ENCODE results near the gene COPG2.
A peak's percentile ranks its signal among the peaks of the same experiment; 100 is the strongest.

COPG2 gene

DNA sequence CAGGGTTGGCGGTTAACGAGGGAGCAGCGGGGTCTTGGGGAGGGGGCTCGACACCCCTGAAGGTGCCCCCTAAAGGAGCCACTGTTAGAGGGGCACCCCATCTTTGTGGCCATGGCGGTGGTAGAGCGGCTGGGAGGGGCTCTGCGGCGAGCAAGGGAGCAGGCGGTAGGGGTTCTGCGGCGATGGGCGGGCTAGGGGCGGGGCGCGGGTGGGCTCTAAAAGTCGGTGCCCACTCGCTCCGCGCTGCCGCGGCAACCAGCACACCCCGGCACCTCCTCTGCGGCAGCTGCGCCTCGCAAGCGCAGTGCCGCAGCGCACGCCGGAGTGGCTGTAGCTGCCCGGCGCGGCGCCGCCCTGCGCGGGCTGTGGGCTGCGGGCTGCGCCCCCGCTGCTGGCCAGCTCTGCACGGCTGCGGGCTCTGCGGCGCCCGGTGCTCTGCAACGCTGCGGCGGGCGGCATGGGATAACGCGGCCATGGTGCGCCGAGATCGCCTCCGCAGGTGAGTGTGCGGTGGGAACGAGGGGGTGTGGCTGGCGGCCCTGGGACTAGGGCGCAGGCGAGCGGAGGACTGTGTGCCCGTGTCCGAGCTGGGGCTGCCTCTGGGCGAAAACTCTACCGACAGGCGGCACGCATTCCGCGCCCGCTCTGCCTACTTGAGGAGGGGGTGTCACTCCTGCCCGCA is 176.6 kb downstream of the COPG2 start, which contains the start of gene MEST:
TSS of gene MEST (plus strand) at position 245 of the 682 bp plus-strand sequence. CDS start at position 474, 229 bp downstream.
- peak in 1 of 2 experiments; percentile 41 for DNase-seq

DNA sequence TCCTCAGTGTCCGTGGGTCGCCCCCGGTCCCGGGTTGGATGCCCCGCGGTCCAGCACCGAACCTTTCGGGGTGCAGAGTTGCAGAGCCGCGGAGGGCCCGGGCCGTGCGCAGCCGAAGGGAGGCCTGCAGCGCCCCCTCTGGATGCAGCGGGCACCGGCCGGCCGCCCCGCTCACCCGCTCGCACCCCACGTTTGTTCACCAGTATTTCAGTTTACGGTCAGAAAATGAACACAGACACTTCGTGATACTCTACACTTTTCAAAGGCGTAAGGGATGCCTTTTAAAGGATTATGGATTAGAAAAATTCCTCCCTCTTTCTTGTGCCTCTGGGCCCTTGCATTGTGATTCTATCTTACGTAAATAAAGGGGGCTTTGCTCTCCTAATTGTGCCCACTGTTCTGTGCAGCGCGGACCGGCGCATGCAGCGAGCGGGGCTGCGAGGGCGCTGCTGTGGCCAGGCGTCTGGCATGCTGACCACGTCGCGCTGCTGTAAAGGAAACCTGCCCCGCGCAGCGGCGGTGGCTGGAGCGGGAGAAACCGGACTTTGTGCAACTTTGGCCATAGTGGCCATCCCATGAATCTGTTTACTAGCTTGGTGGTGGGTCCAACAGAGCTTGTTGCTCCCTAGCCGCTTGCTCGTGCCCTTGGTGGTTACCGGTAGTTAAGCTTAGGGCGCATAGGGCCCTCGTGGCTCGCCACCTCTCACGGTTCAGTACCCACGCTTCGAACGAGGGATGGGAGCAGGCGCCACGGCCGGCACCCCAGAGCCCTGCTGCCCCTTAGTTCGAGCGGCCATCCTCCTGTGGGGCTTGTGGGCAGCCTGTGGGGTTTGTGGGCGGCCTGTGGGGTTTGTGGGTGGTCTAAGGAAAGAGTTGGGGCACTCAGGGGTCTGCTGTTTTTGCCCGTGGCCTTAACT is 177.4 kb downstream of the COPG2 start:
- DNase-seq: peak in 1 of 2 experiments; percentile 52

DNA sequence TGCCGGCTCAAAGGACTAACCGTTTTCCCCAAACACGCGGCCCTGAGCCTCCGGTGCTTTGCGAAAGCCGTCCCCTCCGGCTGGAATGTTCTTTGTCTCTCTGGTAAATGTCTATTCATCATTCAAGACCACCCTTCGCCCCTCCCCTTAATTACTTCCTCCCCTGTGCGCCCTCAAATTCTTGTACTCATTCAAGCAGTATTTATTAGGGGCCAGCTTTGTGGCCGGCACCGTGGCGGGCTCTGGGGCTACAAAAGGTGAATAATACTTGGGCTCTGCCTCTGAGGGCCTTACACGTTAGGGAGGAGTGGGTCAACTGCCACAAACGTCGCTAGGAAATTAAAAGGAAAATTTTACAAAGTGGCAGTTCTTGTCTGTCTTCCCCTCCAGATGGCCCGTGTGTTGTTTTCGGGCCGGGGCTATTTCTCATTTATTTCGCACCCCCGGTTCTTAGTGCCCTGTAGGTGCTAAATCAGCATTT is 178.2 kb downstream of the COPG2 start:
- peak; percentile 6 to 51 for DNase-seq

DNA sequence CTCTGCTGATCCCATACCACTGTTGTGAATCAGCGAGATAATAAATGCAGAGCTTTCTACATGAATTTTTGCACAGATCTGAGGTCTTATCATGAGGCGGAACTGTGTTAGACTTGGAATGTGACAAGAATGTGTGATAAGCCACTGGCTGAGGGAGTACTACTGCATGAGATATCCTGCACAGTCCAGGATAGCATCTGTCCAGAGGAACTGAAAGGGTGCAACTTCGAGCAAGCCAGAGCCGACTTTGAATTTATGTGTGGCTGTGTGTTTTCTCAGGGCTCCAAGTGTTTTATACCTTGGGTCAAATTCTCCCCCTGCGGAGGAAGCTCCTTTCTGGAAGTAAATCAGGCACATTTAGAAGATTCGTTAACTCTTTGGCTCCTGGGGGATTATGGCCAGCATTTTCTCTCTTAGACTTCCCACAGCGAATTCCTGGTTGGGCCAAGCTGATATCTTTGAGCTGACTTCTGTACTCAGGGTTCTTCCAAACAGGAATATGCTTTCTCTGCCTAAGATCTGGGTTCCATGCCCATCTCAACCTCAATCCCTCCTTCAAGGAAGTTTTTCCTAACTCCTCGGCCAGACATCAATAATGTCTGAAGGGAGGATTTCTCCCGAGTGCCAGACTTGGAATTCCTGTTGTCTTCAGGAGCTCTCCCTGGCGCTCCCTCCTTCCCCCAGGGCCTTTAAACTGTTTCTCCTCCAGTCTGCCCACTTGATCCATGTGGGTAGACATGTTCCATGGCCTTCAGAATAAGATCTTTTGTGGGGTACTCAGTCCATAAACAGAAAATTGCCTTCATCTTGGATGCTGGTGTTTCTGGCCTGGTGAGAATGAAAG is 179.2 kb downstream of the COPG2 start:
- no peak for DNase-seq

DNA sequence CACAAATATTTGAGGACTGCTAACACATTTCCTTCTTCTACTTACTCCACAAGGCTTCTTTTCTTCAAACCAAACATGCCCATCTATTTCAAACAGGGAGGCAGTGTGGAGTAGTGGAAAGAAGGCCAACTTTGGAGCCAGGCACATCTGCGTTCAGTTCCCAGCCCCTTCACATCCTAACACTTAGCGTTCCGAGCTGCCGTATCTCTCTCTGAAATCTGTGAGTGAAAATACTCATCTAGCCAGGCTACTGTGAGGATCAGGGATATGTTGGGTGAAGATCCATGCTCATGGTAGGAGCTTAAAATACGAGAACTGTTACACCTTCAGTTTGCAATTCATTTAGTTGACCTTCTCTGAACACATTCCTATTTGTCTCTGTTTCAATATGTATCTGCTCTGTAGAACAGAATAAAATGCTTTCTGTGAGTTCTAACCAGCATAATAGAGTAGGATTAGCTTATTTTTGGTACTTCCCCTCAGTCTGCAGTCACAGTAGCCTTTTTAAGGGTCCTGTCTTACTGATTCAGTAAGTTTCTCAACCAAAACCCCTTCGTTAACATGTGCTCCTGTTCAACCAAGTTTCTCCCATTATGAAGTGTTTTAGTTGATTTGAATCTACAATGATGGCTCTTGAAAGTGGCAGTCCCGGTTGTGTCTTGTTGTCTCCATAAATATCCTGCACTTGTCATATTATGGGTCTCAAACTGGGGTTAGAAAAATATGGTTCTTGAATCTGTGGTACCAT is 180.0 kb downstream of the COPG2 start:
- no peak for DNase-seq

DNA sequence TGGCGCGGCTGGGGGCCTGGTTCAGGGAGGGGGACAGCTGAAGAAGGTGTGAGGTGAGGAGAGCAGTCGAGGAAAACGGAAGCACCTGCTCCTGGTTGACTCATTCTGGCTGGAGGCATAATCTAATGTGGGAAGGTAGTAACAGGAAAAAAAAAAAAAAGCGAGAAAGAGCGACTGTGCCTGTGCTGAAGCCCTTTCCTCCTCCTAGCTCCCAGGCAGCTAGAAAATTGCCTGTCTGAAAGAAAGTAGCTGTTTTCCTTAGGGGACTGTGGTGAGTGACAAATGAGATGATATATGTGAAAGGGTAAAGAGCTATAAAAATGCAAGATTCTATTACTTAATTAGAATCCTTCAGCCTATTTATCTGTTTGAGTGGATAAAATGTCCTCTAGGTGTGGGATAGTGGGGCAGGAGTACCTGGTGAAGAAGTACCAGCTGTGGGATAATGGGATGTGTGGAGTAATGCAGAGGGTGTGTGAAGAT is 181.6 kb downstream of the COPG2 start:
- peak in 1 of 2 experiments; percentile 12 for DNase-seq

DNA sequence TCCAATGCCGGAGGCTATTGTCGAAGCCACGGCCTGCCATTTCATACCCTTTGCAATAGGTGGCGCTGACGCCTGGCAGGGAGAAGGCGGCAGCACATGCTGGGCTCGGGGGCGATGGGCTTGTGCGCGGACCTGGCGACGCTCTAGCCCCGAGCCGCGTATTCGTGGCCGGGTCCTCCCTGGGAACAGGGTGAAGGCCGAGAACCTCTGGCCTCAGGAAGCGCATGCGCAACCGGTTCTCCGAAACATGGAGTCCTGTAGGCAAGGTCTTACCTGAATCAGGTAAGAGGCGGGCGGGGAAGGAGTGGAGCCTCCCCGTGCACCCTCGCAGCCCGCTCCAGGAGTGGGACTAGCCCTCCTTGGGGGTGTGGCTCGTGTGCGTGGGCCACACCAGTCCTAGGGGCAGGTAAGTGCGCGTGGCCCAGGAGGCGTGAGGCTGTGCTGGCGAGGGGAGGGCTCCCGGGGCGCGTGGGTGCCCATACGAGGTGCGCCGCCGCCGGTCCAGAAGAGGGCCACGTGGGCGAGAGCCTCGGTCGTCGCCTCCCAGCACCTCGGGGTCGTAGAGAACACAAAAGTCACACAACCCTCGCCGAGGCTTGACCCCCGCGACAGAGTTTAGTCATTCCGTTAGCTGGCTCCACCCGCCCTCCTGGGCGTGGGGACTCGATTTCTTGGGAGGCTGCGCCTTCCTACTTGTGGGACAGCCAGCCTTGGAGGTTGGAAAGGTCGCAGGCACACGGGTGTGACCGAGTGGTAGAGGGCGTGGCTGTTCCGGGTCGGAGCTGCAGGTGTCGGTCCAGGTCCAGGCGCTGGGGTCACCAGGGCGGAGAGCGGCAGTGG is 182.2 kb downstream of the COPG2 start:
- DNase-seq: peak; percentile 81 to 93

DNA sequence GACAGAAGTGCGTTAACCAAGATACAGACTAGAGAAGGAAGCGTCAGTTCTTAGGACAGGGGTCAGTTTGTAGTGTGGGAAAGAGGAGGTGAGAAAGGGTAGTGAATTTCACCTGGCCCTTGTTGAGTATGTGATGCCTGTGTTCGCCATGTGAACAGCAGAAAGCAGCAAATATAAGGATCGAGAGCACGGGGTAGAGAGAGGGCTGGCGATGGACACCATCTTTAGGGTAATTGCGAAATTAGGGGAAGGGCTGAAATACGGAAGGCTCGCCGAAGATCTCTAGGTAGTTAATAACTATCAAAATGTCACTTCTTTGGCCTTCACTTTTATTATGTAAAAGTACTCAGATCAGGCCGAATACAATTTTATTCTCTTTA is 182.8 kb downstream of the COPG2 start:
- DNase-seq: no peak

DNA sequence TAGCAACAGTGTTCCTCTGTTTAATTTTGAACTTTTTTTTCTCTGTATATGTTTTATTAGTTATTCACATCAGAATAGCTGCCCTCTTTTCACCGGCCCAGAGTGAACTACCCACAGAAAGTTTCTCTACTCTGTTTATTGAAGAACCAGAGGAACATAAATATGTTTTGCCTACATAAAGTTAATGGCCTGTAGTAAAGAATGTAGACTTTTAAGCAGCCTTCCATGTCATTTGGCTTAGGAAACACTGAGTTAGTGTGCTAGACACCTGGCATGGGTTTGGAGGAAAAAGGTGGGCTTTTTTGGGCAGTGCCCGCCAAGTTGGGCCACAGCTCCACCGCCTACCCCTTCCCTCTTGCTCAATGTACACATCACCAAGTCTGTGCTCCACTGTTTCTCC is 185.5 kb downstream of the COPG2 start:
- no peak for DNase-seq

DNA sequence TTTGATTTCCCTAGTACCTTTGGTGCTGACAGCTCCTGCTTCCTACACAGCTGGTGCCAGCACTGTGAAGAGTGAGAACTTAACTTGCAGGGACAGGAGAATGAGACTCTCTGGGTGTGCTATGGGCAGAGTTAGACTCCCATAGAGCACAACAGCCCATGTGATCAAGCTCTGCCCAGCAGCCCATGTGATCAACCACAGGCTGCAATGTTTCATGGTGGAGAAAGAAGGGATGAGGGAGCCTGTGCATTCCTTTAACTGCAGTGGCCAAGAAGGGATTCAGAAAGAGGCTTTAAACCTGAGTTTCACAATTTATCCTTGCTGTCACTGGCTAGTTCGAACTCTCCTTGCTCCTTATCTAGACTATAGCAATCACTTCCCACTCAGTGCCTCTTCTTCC is 186.7 kb downstream of the COPG2 start:
- DNase-seq: no peak

DNA sequence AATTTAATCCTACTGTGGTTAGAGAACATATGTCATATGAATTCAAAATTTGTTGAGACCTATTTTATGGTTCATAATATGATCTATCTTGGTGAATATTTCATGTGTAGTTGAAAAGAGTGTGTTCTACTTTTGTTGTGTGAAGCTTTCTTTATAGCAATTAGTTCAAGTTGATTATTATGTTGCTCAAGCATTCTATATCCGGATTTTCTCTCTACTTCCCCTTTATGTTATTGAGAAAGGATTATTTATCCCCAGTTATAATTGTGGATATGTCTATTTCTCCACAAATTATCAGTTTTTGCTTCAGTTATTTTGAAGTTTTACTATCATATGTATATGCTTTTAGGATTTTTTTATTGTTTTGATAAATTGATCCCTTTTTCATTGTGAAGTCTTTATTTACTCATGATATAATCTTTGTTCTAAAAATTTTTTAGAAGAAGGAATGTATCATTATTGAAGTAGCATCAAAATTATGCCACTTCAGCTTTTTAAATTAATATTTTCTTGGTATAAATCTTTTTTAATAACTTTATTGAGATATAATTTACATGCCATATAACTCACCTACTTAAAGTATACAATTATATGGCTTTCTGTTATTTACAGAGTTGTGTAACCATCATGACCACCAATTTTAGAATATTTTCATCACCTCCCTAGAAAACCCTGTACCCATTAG is 188.7 kb downstream of the COPG2 start:
- DNase-seq: no peak

DNA sequence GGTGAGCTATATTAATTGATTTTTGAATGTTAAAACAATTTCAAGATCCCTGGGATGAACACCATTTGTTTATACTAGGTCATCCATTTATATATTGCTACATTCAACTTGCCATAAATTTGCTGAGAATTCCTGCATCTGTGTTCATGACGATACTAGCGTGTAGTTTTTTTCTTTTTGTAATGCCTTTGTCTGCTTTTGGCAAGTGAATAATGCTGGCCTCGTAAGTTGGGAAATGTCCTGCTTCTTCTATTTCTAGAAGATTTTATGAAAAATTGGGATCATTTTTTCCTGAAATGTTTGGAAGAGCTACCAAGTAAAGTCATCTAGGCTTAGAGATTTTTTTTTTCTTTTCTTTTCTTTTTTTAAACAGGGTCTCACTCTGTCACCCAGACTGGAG is 189.6 kb downstream of the COPG2 start:
- DNase-seq: no peak

DNA sequence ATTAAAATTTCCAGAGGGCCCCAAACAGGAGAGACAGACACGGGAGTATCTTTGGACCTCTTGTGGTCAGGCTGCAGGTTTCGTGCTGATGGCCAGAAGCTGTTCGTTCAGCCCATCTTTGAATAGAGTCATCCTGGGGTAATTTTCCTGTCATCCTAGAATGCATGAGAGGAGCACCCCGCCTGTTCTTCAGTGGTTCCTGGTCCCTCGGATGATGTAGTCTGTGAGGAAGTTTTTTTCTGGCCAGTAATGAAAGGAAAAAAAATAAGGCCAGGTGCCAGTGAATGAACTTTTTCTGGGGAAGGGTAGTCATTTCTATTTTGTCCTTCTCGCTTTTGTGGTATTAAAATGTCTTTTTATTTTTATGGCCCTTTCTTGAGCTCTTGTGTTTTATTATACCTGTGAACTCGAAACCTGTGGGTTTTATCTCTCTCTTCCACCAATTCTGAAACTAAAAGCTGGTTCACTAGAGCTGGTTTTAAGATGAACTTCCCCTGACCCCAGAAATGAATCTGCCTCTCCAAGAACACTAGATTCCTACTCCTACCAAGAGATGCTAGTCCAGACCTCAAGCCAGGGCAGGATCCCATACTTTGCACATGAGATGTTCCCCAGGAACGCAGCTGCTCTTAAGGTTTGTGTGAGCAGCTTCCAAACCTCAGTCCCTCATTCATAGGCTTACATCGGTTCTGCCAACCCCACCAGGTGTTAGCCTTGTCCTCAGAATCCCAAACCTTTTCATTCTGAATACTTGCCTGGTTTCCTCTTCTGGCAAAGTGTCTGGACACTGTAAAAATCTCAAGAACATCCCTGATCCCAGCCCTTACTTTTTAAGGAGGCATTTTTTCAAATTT is 192.0 kb downstream of the COPG2 start:
- DNase-seq: no peak

DNA sequence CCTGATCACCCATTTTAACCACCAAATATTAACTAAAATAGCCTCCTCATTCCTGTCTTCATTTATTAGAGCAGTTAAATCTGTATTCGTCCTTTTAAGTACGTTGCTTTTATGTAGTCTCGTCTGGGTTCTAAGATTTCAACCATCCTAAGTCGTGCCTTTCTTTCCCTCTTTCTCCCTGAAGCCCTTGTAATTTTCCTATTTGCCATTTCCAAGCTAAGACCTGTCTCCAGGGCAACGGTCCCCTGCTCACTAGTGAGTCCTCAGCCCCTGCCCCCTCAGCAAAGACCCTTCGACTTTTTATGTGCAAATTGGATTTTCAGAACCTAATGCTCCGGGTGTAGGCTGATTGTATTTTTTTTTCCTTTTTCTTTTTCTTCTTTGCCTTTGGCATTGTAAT is 192.8 kb downstream of the COPG2 start:
- DNase-seq: peak; percentile 3 to 25

DNA sequence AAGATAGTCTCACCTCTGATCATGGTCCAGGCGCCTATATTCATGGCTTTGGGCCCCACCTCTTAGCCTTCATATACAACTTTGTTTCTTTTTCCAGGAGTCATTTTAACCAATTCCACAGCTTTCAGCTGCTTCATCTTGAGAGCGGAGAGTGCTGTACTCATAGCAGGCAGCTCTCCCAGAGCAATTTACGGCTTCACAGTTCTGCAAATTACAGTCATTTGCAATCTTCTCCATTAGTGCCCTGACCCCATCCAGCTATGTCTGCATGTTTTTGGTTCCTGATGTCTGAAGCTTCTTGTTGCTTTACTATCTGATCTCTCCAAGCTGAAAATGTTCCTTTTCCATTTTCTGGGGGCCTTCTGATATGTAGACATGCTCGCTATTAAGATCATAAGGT is 194.7 kb downstream of the COPG2 start:
- no peak for DNase-seq

DNA sequence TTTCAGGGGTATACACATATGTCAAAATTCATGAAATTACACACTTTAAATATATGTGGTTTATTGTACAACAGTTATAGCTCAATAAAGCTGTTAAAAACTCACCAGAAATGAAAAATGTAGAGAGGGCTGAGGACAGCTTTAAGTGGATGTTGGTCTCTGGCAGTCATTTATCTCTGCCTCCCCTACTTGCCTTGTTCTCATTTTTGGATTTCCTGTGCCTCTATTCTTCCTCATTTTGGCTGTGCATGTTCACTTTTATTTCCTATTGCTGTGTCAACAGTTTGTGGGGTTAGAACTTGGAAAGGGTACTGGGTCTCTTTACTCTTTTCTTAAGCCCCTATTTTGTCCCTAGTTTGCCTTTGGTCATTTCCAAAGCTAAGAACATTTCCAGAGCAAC is 195.3 kb downstream of the COPG2 start:
- no peak for DNase-seq

DNA sequence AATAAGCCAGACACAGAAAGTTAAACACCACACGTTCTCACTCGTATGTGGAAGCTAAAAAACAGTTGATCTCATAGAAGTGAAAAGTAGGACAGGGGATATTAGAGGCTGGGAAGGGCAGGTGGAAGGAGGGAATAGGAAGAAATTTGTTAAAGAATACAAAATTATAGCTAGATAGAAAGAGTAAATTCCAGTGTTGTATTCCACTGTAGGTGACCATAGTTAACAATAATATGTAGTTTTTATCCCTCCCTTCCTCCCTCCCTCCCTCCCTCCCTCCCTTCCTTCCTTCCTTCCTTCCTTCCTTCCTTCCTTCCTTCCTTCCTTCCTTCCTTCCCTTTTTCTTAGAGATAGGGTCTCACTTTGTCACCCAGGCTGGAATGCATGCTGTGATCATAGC is 196.6 kb downstream of the COPG2 start:
- no peak for DNase-seq

DNA sequence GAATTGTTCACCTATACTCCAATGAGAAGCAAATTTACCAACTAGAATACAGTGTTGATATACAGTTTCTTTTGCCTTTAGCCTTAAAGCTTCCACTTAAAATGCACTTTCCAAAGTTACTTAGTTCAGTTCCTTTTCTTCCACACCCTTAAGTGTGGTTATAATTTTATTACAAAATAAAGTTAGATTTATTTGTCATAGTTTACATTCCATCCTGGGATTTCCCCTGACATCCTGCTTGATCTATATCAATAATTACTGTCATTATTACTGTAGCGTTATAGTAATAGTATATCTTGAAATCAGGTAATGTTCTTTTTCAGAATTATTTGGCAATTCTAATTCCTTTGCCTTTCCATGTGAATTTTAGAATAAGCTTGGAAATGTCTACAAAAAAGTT is 199.9 kb downstream of the COPG2 start:
- DNase-seq: no peak

Data from NCI-H524 (cell line).